C4-2B (cell line): Measurements from ENCODE around the gene CEP68.

ENCODE experiments used
- ZFX ChIP-seq: fragments of 450-650 bp; IDR thresholded peaks from 2 replicates; pipeline ENCODE4 v1.6.1; 2017
- TF ChIP-seq, protein P1 (sequence below): fragments of 450-650 bp; conservative IDR thresholded peaks from 2 replicates; pipeline ENCODE4 v1.5.1; 2017; ENCODE audit warnings: mild to moderate bottlenecking

DNA sequence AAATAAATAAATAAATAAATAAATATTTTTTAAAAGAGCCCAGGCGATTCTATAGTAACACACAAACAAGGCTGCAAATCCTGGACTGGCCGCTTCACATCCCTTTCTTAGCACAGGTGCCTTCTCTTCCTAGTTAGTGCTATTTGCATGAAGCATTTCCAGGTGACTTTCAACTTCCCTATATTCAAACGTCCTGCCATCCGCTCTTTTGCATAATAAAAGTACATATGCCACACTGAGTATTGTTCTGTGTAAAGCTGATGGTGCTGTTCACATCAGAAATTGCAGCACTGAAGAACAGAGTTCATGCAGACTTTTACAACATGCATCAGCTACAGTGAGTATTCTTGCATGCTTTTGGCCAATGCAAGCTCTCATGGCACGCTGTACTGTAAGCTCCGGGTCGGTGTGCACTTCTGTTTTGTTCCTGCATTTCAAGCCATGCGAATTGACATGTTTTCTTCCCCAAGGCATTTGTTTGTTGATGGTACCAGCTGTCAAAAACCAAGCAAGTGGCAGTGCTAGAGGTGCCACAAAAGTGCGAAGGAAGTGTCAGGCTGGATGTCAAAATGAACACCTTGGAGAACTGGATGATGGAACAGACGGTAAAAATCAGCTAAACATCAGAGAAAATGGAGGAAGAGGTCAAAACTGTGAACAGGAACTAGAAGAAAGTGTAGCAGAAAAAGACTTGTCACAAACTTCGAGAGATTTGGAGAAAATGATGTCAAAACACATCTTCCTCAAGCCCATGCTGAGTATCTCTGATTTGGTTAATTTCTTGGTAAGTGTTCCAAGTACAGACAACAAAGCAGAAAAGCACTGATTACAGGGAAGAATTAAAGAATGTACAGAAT lies 25.5 kb upstream of the CEP68 start:
- TF ChIP-seq, protein P1, sequence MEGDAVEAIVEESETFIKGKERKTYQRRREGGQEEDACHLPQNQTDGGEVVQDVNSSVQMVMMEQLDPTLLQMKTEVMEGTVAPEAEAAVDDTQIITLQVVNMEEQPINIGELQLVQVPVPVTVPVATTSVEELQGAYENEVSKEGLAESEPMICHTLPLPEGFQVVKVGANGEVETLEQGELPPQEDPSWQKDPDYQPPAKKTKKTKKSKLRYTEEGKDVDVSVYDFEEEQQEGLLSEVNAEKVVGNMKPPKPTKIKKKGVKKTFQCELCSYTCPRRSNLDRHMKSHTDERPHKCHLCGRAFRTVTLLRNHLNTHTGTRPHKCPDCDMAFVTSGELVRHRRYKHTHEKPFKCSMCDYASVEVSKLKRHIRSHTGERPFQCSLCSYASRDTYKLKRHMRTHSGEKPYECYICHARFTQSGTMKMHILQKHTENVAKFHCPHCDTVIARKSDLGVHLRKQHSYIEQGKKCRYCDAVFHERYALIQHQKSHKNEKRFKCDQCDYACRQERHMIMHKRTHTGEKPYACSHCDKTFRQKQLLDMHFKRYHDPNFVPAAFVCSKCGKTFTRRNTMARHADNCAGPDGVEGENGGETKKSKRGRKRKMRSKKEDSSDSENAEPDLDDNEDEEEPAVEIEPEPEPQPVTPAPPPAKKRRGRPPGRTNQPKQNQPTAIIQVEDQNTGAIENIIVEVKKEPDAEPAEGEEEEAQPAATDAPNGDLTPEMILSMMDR = no peak
- TF ChIP-seq ZFX = no peak
